ENCODE results near the gene ELMO1. TPM values are rescaled to one million over a fixed set of nuclear protein-coding genes. Genes with fewer than 3 reads are reported as not detected.

ELMO1 gene
- total RNA-seq, 4 donors from 2014 or later = 11.5 to 19.9 (median 17.4) TPM

DNA sequence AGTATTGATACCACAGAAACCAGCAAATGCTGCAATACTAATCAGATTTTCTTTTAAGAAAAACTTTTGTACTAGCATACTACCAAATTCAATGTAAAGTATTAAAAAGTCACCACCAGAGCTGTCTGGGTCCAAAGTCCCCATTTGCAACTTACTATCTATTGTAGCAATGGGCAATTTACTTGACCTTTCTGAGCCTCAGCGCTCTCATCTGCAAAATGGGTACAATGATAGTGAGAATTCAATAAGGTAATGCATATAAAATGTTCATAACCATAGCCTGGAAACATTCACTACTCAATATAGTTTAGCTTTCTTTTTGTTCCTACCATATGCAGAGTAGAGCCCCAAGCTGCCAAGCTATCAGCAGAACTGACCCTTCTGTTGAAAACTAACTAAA is 337.2 kb downstream of the ELMO1 start:
- DNase-seq (ENCODE audit: low spot score in 2 of 2) = no peak
- 97 to 100% methylated on average over 1 of the region's 1 CpG for WGBS, 2 donors
- H3K4me3 ChIP-seq (ENCODE audit: low read depth, poor library complexity, severe bottlenecking) = no peak overlapping the region
- no peak for TF ChIP-seq POLR2A (IDR thresholded peaks at IDR 0.05)
- TF ChIP-seq, protein P1, sequence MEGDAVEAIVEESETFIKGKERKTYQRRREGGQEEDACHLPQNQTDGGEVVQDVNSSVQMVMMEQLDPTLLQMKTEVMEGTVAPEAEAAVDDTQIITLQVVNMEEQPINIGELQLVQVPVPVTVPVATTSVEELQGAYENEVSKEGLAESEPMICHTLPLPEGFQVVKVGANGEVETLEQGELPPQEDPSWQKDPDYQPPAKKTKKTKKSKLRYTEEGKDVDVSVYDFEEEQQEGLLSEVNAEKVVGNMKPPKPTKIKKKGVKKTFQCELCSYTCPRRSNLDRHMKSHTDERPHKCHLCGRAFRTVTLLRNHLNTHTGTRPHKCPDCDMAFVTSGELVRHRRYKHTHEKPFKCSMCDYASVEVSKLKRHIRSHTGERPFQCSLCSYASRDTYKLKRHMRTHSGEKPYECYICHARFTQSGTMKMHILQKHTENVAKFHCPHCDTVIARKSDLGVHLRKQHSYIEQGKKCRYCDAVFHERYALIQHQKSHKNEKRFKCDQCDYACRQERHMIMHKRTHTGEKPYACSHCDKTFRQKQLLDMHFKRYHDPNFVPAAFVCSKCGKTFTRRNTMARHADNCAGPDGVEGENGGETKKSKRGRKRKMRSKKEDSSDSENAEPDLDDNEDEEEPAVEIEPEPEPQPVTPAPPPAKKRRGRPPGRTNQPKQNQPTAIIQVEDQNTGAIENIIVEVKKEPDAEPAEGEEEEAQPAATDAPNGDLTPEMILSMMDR (IDR thresholded peaks at IDR 0.05) = no peak
- intact Hi-C loops (cut with DNase I; ENCODE audit: low total_unique reads) = no loop called here

DNA sequence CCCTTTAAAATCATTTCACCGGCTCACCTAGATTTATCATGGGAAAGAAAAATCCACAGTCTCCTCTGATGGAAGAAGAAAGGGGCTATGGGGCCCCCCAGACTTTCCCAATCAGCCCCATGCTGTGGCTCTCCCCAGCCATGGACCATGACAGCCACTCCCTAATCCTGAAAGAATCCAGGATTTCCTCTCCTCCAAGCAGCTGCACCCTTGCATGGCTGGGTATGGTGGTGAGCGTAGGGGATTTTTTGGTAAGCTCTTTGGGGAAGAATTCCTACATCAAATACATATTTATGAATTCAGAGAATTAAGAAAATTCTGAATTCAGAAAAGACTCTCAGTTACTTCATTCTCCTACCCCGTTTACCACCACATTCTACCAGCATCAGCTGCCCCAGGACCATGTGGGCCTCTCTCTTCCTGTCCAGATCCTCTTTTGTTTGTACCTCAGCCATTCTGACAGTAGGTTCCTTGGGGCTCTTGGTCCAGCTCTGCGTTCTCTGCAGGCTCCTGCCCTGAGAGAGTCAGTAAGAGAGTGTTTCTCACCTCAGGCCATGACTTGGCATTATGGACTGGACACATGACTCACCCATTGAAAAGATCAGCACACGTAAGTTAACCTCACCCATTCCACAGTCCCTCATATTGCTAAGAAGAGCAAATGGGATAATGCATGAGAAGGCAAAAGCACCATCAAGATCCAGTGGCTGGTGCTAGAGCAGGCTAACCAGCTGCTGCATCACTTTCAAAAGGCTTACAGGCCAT is 337.8 kb downstream of the ELMO1 start:
- TF ChIP-seq, protein P1 (IDR thresholded peaks at IDR 0.05) = no peak
- no peak for TF ChIP-seq POLR2A (IDR thresholded peaks at IDR 0.05)
- DNase-seq (ENCODE audit: low spot score in 2 of 2) = no peak
- intact Hi-C loops (cut with DNase I; ENCODE audit: low total_unique reads) = no loop called here
- 87 to 94% methylated on average over 5 of the region's 5 CpGs for WGBS, 2 donors
- no peak overlapping the region for H3K4me3 ChIP-seq (ENCODE audit: low read depth, poor library complexity, severe bottlenecking)

DNA sequence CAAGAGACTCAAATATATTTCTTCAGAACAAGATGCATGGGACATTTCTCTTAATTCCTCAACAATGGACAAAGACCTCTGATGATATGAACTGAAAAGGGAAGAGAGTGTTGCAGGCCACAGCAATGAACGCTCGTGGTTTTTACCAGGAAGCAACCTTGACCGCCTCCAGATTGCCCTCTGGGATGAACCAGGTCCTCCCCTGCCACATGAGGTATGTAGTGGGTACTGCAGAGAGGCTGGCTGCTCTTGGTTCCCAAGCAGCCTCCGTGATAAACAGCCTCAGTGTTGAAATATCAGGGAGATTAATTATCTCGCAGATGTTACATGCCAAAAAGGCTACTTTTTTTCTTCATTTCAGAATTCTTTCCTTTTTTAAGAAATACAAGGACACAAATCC is 338.8 kb downstream of the ELMO1 start:
- TF ChIP-seq, protein P1 (IDR thresholded peaks at IDR 0.05) = no peak
- no peak for TF ChIP-seq POLR2A (IDR thresholded peaks at IDR 0.05)
- no peak overlapping the region for H3K4me3 ChIP-seq (ENCODE audit: low read depth, poor library complexity, severe bottlenecking)
- 73 to 75% methylated on average over 5 of the region's 5 CpGs for WGBS, 2 donors
- intact Hi-C loops (cut with DNase I; ENCODE audit: low total_unique reads) = loop anchor here (2.0 kb wide), 1 partner anchor 29 kb away; no protein-coding TSS in a partner anchor
- no peak for DNase-seq (ENCODE audit: low spot score in 2 of 2)

DNA sequence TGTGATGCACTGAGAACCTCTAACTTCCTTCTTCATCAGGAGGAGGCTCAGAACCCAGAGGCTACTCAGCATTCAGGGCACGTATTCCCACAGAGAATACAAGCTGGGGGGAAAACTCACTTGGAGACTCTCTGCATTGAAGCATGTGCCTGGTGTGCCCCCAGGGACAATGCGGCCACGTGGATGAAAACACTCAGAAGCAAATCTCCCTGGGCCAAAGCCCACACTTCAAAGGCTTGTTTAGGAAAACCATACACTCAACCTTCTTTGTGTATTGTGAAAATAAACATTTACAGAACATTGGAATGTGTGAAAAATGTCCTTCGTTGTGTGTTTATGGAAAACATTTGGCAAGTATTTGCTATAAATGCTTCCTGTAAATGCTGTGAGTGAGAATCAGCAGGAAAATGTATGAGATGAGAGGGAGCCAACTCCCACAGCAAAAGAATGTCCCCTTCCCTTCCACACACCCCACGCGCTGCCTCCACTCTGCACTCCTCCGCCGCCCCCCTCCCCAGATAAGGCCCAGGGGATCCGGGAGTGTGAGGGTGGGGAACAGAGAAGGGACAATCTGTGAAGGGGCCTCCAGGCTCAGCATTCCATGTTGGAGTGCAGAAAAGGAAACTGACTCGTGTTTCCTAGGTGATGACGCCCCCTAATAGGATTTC is 339.5 kb downstream of the ELMO1 start:
- WGBS, 2 donors = 52 to 55% methylated on average over 11 of the region's 11 CpGs
- intact Hi-C loops (cut with DNase I; ENCODE audit: low total_unique reads) = loop anchor here (2.0 kb wide), 1 partner anchor 28 kb away; no protein-coding TSS in a partner anchor
- DNase-seq (ENCODE audit: low spot score in 2 of 2) = no peak
- no peak overlapping the region for H3K4me3 ChIP-seq (ENCODE audit: low read depth, poor library complexity, severe bottlenecking)
- no peak for TF ChIP-seq POLR2A (IDR thresholded peaks at IDR 0.05)
- TF ChIP-seq, protein P1 (IDR thresholded peaks at IDR 0.05) = no peak

DNA sequence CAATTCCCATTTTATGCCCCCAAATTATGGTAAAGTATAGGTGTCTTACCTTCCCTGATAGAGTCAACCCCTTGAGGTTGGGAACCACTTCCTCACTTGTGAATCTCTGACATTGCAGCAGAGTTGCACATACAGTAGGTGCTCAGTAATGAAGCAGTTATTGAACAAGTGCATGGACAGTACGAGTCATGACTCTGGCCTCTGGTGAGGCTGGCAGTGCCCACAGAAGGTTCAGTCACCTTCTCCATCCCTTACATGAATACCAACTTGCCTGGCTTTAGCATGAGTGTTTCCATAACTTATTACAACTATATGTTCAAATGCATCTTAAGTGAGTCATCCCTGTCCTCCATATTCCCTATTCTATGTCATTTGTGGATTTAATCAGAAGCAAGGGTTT is 340.0 kb downstream of the ELMO1 start:
- no peak overlapping the region for H3K4me3 ChIP-seq (ENCODE audit: low read depth, poor library complexity, severe bottlenecking)
- WGBS, 2 donors = 88 to 100% methylated on average over 1 of the region's 1 CpG
- intact Hi-C loops (cut with DNase I; ENCODE audit: low total_unique reads) = loop anchor here (2.0 kb wide), 1 partner anchor 28 kb away; no protein-coding TSS in a partner anchor
- DNase-seq (ENCODE audit: low spot score in 2 of 2) = no peak
- TF ChIP-seq, protein P1 (IDR thresholded peaks at IDR 0.05) = no peak
- no peak for TF ChIP-seq POLR2A (IDR thresholded peaks at IDR 0.05)

Measured in lower leg skin (tissue), 4 donors.